ENCODE results near the gene CLIC3.

CLIC3 gene

GRCh38 chr9:136969774-136970173 lies 26.6 kb downstream of the CLIC3 start:
- in situ Hi-C loops (cut with HindIII; ENCODE audit: low sequenced_read_pairs), result no loop called here

GRCh38 chr9:136969150-136969549 lies 27.2 kb downstream of the CLIC3 start:
- in situ Hi-C loops (cut with HindIII; ENCODE audit: low sequenced_read_pairs), result no loop called here

- in situ Hi-C loops (cut with HindIII; ENCODE audit: low sequenced_read_pairs), result no loop called here
Measured at GRCh38 chr9:136968333-136969127, 27.8 kb downstream of the CLIC3 start.

GRCh38 chr9:136965771-136966484 lies 30.4 kb downstream of the CLIC3 start:
- in situ Hi-C loops (cut with HindIII; ENCODE audit: low sequenced_read_pairs), result no loop called here

- in situ Hi-C loops (cut with HindIII; ENCODE audit: low sequenced_read_pairs), result no loop called here
Measured at GRCh38 chr9:136964833-136965422, 31.4 kb downstream of the CLIC3 start.

- in situ Hi-C loops (cut with HindIII; ENCODE audit: low sequenced_read_pairs), result no loop called here
Measured at GRCh38 chr9:136964171-136964689, 32.1 kb downstream of the CLIC3 start.

- in situ Hi-C loops (cut with HindIII; ENCODE audit: low sequenced_read_pairs), result no loop called here
Measured at GRCh38 chr9:136963751-136964150, 32.6 kb downstream of the CLIC3 start.

- in situ Hi-C loops (cut with HindIII; ENCODE audit: low sequenced_read_pairs), result no loop called here
Measured at GRCh38 chr9:136963341-136963740, 33.0 kb downstream of the CLIC3 start.

- in situ Hi-C loops (cut with HindIII; ENCODE audit: low sequenced_read_pairs), result no loop called here
Measured at GRCh38 chr9:136962701-136963248, 33.6 kb downstream of the CLIC3 start.

- in situ Hi-C loops (cut with HindIII; ENCODE audit: low sequenced_read_pairs), result no loop called here
Measured at GRCh38 chr9:136962163-136962562, 34.2 kb downstream of the CLIC3 start.

- in situ Hi-C loops (cut with HindIII; ENCODE audit: low sequenced_read_pairs), result no loop called here
Measured at GRCh38 chr9:136961279-136962065, 34.9 kb downstream of the CLIC3 start.

- in situ Hi-C loops (cut with HindIII; ENCODE audit: low sequenced_read_pairs), result no loop called here
Measured at GRCh38 chr9:136960938-136961275, 35.5 kb downstream of the CLIC3 start.

GRCh38 chr9:136960212-136960937 lies 36.0 kb downstream of the CLIC3 start:
- in situ Hi-C loops (cut with HindIII; ENCODE audit: low sequenced_read_pairs), result no loop called here

GRCh38 chr9:136958898-136959850 lies 37.2 kb downstream of the CLIC3 start:
- in situ Hi-C loops (cut with HindIII; ENCODE audit: low sequenced_read_pairs), result no loop called here

- in situ Hi-C loops (cut with HindIII; ENCODE audit: low sequenced_read_pairs), result no loop called here
Measured at GRCh38 chr9:136958473-136958872, 37.9 kb downstream of the CLIC3 start.

- in situ Hi-C loops (cut with HindIII; ENCODE audit: low sequenced_read_pairs), result no loop called here
Measured at GRCh38 chr9:136957901-136958300, 38.5 kb downstream of the CLIC3 start.

GRCh38 chr9:136957461-136957860 lies 38.9 kb downstream of the CLIC3 start:
- in situ Hi-C loops (cut with HindIII; ENCODE audit: low sequenced_read_pairs), result no loop called here

- in situ Hi-C loops (cut with HindIII; ENCODE audit: low sequenced_read_pairs), result no loop called here
Measured at GRCh38 chr9:136956604-136957003, 39.8 kb downstream of the CLIC3 start.

- in situ Hi-C loops (cut with HindIII; ENCODE audit: low sequenced_read_pairs), result no loop called here
Measured at GRCh38 chr9:136955943-136956335, 40.4 kb downstream of the CLIC3 start.
